HEK293 (cell line): ENCODE data around the gene SPATA12.

ENCODE experiments used
- CTCF ChIA-PET: fragments of 350-600 bp; formaldehyde crosslinking; extraction: SDS; loops from one replicate; lab custom pipeline; 2021; ENCODE audit warnings: antibody characterized with exemption; lab: Yijun Ruan, JAX
- POLR2A ChIA-PET: fragments of 300-600 bp; formaldehyde crosslinking; extraction: SDS; loops from one replicate; lab custom pipeline; 2020; ENCODE audit warnings: antibody characterized with exemption, inconsistent platforms; lab: Yijun Ruan, JAX
- H3K27ac ChIP-seq: fragments of 200-500 bp; sonication (Bioruptor generic); 2 replicates; pipeline ENCODE4 v1.5.1; 2014; ENCODE audit warnings: low read depth, low read length, control low read depth, inconsistent platforms; ENCODE audit errors: extremely low read depth
- H3K36me3 ChIP-seq, 2 experiments: fragments of 200-500 bp in 1 of 2; sonication (Bioruptor generic) in 1 of 2; 1 replicate in 1 of 2; 2 replicates in 1 of 2; pipeline ENCODE4 v1.5.1; 2014 to 2017; ENCODE audit warnings: inconsistent platforms in 2 of 2, low read length in 2 of 2; ENCODE audit not compliant: control insufficient read depth in 2 of 2, insufficient read depth in 1 of 2
- H3K4me1 ChIP-seq: fragments of 200-500 bp; sonication (Bioruptor generic); 2 replicates; pipeline ENCODE4 v1.5.1; 2014; ENCODE audit warnings: mild to moderate bottlenecking, low read length, inconsistent platforms; ENCODE audit not compliant: control insufficient read depth, insufficient read depth
- H3K4me3 ChIP-seq: 2 replicates; pipeline ENCODE4 v1.5.1; 2011; ENCODE audit warnings: low read depth, mild to moderate bottlenecking, control low read depth, low read length, moderate library complexity
- H3K9me3 ChIP-seq: fragments of 200-500 bp; sonication (Bioruptor generic); 2 replicates; pipeline ENCODE4 v1.5.1; 2014; ENCODE audit warnings: low read depth, low read length, inconsistent platforms; ENCODE audit not compliant: control insufficient read depth, insufficient read depth
- FEZF1 ChIP-seq: fragments of 450-650 bp; formaldehyde crosslinking; IDR thresholded peaks from 2 replicates; pipeline ENCODE4 v1.5.1; 2016; ENCODE audit warnings: missing biosample characterization, missing genetic modification characterization
- KLF1 ChIP-seq: fragments of 450-650 bp; formaldehyde crosslinking; IDR thresholded peaks from 2 replicates; pipeline ENCODE4 v1.5.1; 2016; ENCODE audit warnings: missing biosample characterization, missing genetic modification characterization
- KLF16 ChIP-seq: fragments of 450-650 bp; formaldehyde crosslinking; IDR thresholded peaks from 2 replicates; pipeline ENCODE4 v1.5.1; 2017; ENCODE audit warnings: missing biosample characterization, missing genetic modification characterization
- MEIS1 ChIP-seq: sonication (generic); formaldehyde crosslinking; IDR thresholded peaks from 2 replicates; pipeline ENCODE4 v1.8.1; 2022; ENCODE audit warnings: missing genetic modification reagents, mild to moderate bottlenecking, borderline replicate concordance
- MYNN ChIP-seq: fragments of 450-650 bp; formaldehyde crosslinking; IDR thresholded peaks from 2 replicates; pipeline ENCODE4 v1.5.1; 2016; ENCODE audit warnings: missing biosample characterization, missing genetic modification characterization, borderline replicate concordance
- WT1 ChIP-seq: fragments of 450-650 bp; formaldehyde crosslinking; IDR thresholded peaks from 2 replicates; pipeline ENCODE4 v1.5.1; 2016; ENCODE audit warnings: missing biosample characterization, missing genetic modification characterization
- ZIC2 ChIP-seq: fragments of 450-650 bp; formaldehyde crosslinking; IDR thresholded peaks from 2 replicates; pipeline ENCODE4 v1.5.1; 2016; ENCODE audit warnings: missing biosample characterization, missing genetic modification characterization
- ZNF112 ChIP-seq: fragments of 450-650 bp; formaldehyde crosslinking; IDR thresholded peaks from 2 replicates; pipeline ENCODE4 v1.5.0; 2017; ENCODE audit warnings: missing biosample characterization, missing genetic modification characterization
- ZNF132 ChIP-seq: fragments of 450-650 bp; formaldehyde crosslinking; IDR thresholded peaks from 2 replicates; pipeline ENCODE4 v1.5.1; 2017; ENCODE audit warnings: missing biosample characterization, missing genetic modification characterization, borderline replicate concordance
- ZNF138 ChIP-seq: fragments of 450-650 bp; formaldehyde crosslinking; IDR thresholded peaks from 2 replicates; pipeline ENCODE4 v1.5.1; 2016; ENCODE audit warnings: missing biosample characterization, missing genetic modification characterization, borderline replicate concordance
- ZNF146 ChIP-seq: fragments of 450-650 bp; formaldehyde crosslinking; IDR thresholded peaks from 2 replicates; pipeline ENCODE4 v1.5.1; 2016; ENCODE audit warnings: missing biosample characterization, missing genetic modification characterization
- ZNF24 ChIP-seq: fragments of 450-650 bp; formaldehyde crosslinking; IDR thresholded peaks from 2 replicates; pipeline ENCODE4 v1.5.1; 2016; ENCODE audit warnings: missing biosample characterization, missing genetic modification characterization
- ZNF341 ChIP-seq: fragments of 450-650 bp; formaldehyde crosslinking; IDR thresholded peaks from 2 replicates; pipeline ENCODE4; 2016; ENCODE audit warnings: low read depth, missing biosample characterization, missing genetic modification characterization
- ZNF426 ChIP-seq: fragments of 450-650 bp; formaldehyde crosslinking; IDR thresholded peaks from 2 replicates; pipeline ENCODE4 v1.5.1; 2017; ENCODE audit warnings: missing biosample characterization, missing genetic modification characterization, mild to moderate bottlenecking, inconsistent platforms, moderate library complexity
- ZNF48 ChIP-seq: fragments of 450-650 bp; formaldehyde crosslinking; IDR thresholded peaks from 2 replicates; pipeline ENCODE4 v1.5.1; 2016; ENCODE audit warnings: missing biosample characterization, missing genetic modification characterization
- ZNF501 ChIP-seq: fragments of 450-650 bp; formaldehyde crosslinking; IDR thresholded peaks from 2 replicates; pipeline ENCODE4 v1.5.1; 2016; ENCODE audit warnings: missing biosample characterization, missing genetic modification characterization
- ZNF670 ChIP-seq: fragments of 450-650 bp; formaldehyde crosslinking; IDR thresholded peaks from 2 replicates; pipeline ENCODE4 v1.5.1; 2016; ENCODE audit warnings: missing biosample characterization, missing genetic modification characterization, low read depth
- ZSCAN23 ChIP-seq: fragments of 450-650 bp; formaldehyde crosslinking; IDR thresholded peaks from 2 replicates; pipeline ENCODE4 v1.5.1; 2016; ENCODE audit warnings: missing biosample characterization, missing genetic modification characterization
- TF ChIP-seq, protein P1 (sequence below): fragments of 450-650 bp; formaldehyde crosslinking; IDR thresholded peaks from 2 replicates; pipeline ENCODE4 v1.5.1; 2017; ENCODE audit warnings: missing biosample characterization, missing genetic modification characterization
- TF ChIP-seq, protein P2 (sequence below): fragments of 450-650 bp; formaldehyde crosslinking; IDR thresholded peaks from 2 replicates; pipeline ENCODE4 v1.5.1; 2016; ENCODE audit warnings: missing biosample characterization, missing genetic modification characterization
- TF ChIP-seq, protein P3 (sequence below): fragments of 450-650 bp; formaldehyde crosslinking; IDR thresholded peaks from 2 replicates; pipeline ENCODE4 v1.5.1; 2016; ENCODE audit warnings: missing biosample characterization, missing genetic modification characterization
- TF ChIP-seq, protein P4 (sequence below): fragments of 450-650 bp; formaldehyde crosslinking; IDR thresholded peaks from 2 replicates; pipeline ENCODE4 v1.5.1; 2016; ENCODE audit warnings: missing biosample characterization, missing genetic modification characterization, borderline replicate concordance

SPATA12 gene

DNA sequence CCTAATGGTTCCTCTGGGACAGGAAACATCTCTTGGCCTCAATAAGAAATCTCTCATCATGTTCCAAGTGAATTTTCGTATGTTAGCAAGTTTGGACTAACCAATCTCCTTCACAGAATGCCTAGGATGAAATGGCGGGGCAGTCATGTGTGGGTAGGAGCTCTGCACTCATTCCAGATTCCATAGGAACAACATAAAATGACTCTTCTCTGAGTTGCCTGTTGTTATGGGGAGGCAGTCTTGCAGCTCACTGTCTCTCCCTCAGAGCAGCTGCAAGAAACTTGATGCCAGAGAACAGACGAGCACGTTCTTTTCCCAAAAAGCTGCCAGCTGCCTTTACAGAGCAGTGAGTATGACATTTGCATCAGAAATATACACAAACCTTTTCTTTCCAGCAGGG is 34.1 kb downstream of the SPATA12 start:
- peaks cover 0 to 27% of the 10 kb centered on the region in 2 experiments; a peak in 1 of 3 replicates for H3K36me3 ChIP-seq
- H3K4me1 ChIP-seq, result no peaks in the 10 kb centered on the region
- H3K27ac ChIP-seq, result no peak overlapping the region
- ChIA-PET POLR2A (no interaction called here), CTCF (no interaction called here)
- H3K4me3 ChIP-seq, result no peak overlapping the region
- TF ChIP-seq MEIS1 (no peak), FEZF1 (no peak), KLF16 (tag by site-specific recombination) (no peak), KLF1 (tag by site-specific recombination) (no peak), WT1 (no peak), ZNF426 (no peak)
- no peaks in the 10 kb centered on the region for H3K9me3 ChIP-seq

DNA sequence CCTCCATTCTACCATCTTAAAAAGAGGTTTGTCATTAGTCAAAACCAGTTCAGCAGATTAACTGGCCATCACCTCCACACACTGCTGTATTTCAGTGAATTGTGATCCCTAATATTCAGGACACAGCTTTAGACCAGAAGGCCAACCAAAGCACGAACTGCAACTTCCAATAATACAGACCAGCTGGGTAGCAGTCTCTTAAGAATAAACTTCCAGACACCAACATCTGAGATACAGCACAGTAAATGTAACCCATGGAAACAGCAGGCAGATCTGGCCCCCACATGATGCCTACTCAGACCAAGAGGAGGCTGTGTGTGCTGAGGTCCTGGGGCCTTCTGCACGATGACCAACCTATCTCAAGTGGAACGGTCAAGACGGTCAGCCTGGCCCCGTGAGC is 34.9 kb downstream of the SPATA12 start:
- no peaks in the 10 kb centered on the region for H3K4me1 ChIP-seq
- H3K4me3 ChIP-seq, result no peak overlapping the region
- TF ChIP-seq ZNF501 (tag by site-specific recombination), result no peak
- TF ChIP-seq ZNF24 (tag by site-specific recombination), result no peak
- no peak for TF ChIP-seq ZIC2 (tag by site-specific recombination)
- TF ChIP-seq, protein P1, sequence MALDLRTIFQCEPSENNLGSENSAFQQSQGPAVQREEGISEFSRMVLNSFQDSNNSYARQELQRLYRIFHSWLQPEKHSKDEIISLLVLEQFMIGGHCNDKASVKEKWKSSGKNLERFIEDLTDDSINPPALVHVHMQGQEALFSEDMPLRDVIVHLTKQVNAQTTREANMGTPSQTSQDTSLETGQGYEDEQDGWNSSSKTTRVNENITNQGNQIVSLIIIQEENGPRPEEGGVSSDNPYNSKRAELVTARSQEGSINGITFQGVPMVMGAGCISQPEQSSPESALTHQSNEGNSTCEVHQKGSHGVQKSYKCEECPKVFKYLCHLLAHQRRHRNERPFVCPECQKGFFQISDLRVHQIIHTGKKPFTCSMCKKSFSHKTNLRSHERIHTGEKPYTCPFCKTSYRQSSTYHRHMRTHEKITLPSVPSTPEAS (tag by site-specific recombination), result no peak
- TF ChIP-seq, protein P2, sequence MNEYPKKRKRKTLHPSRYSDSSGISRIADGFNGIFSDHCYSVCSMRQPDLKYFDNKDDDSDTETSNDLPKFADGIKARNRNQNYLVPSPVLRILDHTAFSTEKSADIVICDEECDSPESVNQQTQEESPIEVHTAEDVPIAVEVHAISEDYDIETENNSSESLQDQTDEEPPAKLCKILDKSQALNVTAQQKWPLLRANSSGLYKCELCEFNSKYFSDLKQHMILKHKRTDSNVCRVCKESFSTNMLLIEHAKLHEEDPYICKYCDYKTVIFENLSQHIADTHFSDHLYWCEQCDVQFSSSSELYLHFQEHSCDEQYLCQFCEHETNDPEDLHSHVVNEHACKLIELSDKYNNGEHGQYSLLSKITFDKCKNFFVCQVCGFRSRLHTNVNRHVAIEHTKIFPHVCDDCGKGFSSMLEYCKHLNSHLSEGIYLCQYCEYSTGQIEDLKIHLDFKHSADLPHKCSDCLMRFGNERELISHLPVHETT (tag by site-specific recombination), result no peak
- TF ChIP-seq ZSCAN23 (tag by site-specific recombination), result no peak
- peaks cover 0 to 27% of the 10 kb centered on the region in 2 experiments; a peak in 1 of 3 replicates for H3K36me3 ChIP-seq
- no peaks in the 10 kb centered on the region for H3K9me3 ChIP-seq
- POLR2A ChIA-PET, result no interaction called here
- CTCF ChIA-PET, result no interaction called here
- no peak overlapping the region for H3K27ac ChIP-seq

DNA sequence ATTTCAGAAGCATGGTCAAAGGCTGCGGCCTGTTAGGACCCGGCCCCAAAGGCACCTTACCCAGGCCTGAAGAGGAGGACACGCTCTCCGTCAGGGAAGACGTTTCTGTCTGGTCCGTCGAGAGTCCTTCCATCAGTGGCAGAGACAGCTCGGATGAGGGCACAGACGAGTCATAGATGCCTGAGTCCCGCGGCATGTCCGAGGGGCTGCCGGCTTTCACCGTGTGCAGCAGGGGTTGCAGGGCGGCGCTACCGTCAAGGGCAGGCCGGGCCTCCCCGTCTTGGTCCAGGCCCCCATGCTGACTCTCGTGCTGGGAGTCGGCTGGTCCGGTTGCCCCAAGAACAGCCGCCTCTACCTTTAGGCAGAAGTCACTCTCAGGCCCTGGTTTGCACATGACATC is 37.1 kb downstream of the SPATA12 start:
- TF ChIP-seq MYNN (no peak), ZNF341 (no peak), ZNF138 (tag by site-specific recombination) (no peak), ZNF670 (no peak), MEIS1 (no peak), ZNF132 (tag by site-specific recombination) (no peak), ZNF48 (tag by site-specific recombination) (no peak), ZNF112 (tag by site-specific recombination) (no peak), ZNF146 (no peak)
- TF ChIP-seq, protein P3, sequence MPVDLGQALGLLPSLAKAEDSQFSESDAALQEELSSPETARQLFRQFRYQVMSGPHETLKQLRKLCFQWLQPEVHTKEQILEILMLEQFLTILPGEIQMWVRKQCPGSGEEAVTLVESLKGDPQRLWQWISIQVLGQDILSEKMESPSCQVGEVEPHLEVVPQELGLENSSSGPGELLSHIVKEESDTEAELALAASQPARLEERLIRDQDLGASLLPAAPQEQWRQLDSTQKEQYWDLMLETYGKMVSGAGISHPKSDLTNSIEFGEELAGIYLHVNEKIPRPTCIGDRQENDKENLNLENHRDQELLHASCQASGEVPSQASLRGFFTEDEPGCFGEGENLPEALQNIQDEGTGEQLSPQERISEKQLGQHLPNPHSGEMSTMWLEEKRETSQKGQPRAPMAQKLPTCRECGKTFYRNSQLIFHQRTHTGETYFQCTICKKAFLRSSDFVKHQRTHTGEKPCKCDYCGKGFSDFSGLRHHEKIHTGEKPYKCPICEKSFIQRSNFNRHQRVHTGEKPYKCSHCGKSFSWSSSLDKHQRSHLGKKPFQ, result no peak
- TF ChIP-seq, protein P2 (tag by site-specific recombination), result no peak
- TF ChIP-seq, protein P4, sequence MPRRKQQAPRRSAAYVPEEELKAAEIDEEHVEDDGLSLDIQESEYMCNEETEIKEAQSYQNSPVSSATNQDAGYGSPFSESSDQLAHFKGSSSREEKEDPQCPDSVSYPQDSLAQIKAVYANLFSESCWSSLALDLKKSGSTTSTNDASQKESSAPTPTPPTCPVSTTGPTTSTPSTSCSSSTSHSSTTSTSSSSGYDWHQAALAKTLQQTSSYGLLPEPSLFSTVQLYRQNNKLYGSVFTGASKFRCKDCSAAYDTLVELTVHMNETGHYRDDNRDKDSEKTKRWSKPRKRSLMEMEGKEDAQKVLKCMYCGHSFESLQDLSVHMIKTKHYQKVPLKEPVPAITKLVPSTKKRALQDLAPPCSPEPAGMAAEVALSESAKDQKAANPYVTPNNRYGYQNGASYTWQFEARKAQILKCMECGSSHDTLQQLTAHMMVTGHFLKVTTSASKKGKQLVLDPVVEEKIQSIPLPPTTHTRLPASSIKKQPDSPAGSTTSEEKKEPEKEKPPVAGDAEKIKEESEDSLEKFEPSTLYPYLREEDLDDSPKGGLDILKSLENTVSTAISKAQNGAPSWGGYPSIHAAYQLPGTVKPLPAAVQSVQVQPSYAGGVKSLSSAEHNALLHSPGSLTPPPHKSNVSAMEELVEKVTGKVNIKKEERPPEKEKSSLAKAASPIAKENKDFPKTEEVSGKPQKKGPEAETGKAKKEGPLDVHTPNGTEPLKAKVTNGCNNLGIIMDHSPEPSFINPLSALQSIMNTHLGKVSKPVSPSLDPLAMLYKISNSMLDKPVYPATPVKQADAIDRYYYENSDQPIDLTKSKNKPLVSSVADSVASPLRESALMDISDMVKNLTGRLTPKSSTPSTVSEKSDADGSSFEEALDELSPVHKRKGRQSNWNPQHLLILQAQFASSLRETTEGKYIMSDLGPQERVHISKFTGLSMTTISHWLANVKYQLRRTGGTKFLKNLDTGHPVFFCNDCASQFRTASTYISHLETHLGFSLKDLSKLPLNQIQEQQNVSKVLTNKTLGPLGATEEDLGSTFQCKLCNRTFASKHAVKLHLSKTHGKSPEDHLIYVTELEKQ (tag by site-specific recombination), result no peak
- TF ChIP-seq, protein P1 (tag by site-specific recombination), result no peak
- Histone ChIP-seq H3K9me3 (no peaks in the 10 kb centered on the region), H3K4me3 (no peak overlapping the region), H3K36me3 (peaks cover 0 to 27% of the 10 kb centered on the region in 2 experiments; a peak in 1 of 3 replicates), H3K27ac (no peak overlapping the region), H3K4me1 (no peaks in the 10 kb centered on the region)
- ChIA-PET POLR2A (no interaction called here), CTCF (interaction anchor here (0.9 to 1.3 kb wide), 2 partner anchors 300 to 1208 kb away, joined by 3 read pairs; partner anchors contain the start of genes HTD2 and RPP14)
